ENCODE data around the gene FXYD4. TPM values are rescaled to one million over a fixed set of nuclear protein-coding genes. Genes with fewer than 3 reads are reported as not detected.
"Not testable (repeated sequence)": the region's sequence is repeated elsewhere in the genome, so short reads cannot be mapped to it uniquely, and the experiment has no call there.

FXYD4 gene
- total RNA-seq, 1 donor from 2014 or later, result not detected

DNA sequence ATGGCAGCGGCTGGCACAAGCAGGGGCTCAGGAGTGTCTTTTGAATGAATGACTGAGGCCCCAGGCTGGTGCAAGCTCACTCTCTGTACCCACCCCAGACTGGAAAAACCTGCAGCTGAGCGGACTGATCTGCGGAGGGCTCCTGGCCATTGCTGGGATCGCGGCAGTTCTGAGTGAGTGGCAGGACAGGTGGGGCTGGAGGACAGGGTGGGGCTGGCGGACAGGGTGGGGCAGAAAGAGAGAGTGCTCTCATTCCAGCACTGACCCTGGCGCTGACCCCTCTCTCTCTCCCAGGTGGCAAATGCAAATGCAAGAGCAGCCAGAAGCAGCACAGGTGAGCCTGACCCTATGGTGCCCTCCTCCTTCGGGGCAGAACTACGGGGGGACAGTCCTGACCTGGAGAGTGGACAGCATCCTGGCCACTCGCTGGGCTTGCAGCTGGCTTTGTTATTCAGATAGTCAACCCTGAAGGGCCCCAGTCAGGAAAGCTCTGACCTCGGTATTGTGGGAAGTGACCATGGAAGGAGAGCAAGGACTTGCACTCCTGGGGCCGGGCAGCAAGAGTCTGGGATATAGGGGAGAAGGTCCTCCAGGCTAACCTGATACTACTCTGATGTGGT is 4.1 kb downstream of the FXYD4 start:
- no peak for DNase-seq (ENCODE audit: low read depth)

DNA sequence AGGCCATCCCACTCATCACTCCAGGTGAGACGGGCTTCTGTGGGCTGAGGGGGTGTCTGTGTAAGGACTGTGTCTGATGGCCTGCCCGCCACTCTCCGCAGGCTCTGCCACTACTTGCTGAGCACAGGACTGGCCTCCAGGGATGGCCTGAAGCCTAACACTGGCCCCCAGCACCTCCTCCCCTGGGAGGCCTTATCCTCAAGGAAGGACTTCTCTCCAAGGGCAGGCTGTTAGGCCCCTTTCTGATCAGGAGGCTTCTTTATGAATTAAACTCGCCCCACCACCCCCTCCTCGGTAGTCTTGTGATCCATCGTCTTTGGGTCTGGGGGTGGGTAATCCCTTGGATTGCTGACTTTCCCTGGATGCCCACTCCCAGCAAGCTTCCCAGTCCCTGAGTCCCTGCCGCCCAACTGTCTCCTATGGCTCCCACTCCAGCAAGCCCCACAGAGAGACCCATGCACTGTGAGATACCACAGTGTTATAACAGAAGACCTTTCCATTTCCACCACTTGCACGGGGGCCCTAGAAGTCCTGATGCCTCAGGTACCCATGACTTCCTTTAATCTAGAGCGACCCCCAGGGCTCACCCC is 4.7 kb downstream of the FXYD4 start:
- no peak for DNase-seq (ENCODE audit: low read depth)

DNA sequence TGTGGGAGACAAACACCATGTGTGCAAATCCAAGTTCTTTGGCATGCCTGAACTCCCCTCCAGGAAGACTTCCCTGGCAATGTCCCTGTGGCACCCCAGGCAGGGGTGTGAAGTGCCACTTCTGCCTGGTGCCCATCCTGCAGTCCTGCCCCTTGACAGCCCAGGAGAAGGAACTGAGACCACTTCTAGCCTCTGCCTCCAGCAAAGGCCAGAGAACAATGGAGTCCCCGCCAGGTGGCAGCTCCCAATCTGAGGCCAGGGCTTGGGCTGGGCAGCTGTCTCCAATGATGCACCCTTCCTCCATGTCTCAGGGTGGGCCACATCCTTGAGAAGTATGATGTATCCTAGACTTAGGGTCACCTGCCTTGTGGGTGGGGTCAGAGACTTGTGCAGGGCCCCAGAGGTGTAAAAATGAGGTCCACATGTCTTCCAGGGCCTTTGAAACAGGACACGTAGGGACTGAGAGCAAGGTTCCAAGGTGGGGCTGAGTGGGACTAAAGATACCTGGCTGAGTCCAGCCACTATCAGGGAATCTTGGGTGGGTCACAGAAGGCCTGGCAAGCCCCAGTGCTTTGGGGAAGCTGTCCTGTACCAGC is 5.5 kb downstream of the FXYD4 start:
- DNase-seq (ENCODE audit: low read depth), result no peak

DNA sequence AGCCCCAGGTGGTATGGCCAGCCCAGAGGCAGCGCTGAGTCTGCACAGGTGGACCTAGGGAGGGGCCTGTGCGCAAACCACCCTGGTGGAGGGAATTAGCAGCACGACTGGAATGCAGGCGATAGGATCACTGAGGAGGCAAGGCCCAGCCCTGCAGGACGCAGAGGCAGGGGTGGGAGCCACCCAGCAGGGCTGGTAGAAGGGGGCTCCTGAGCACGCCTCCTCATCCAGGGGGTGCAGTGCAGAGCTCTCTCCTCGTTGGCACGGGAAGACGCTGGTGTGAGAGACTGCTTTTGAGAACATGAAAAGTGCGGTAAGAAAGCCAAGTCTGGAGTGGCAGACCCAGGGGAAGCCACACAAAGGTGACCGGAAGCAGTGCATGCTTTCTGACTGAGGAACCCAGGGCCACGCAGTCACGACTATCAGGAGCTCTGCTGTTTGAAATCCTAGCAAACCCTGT is 6.0 kb downstream of the FXYD4 start:
- DNase-seq (ENCODE audit: low read depth), result no peak

DNA sequence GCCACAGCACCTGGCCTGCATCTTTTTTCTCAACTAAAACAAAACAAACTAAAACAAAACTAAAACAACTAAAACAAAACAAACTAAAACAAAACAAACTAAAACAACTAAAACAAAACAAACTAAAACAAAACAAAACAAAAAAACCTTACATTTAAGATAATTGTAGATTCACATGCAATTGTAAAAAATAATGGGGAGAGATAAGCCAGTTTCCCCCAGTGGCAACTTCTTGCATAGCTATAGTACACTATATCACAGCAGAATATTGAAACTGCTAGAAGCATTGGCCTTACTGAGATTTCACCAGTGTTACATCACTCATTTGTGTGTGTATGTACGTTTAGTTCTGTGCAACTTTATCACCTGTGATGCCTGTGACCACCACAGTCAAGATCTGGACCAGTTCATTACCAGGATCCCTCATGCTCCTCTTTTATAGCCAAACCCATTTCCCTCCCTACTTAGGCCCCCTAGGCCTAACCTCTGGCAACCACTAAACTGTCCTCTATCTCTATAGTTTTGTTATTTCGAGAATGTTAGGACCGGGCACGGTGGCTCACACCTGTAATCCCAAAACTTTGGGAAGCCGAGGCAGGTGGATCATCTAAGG is 9.3 kb downstream of the FXYD4 start:
- DNase-seq (ENCODE audit: low read depth), result no peak

DNA sequence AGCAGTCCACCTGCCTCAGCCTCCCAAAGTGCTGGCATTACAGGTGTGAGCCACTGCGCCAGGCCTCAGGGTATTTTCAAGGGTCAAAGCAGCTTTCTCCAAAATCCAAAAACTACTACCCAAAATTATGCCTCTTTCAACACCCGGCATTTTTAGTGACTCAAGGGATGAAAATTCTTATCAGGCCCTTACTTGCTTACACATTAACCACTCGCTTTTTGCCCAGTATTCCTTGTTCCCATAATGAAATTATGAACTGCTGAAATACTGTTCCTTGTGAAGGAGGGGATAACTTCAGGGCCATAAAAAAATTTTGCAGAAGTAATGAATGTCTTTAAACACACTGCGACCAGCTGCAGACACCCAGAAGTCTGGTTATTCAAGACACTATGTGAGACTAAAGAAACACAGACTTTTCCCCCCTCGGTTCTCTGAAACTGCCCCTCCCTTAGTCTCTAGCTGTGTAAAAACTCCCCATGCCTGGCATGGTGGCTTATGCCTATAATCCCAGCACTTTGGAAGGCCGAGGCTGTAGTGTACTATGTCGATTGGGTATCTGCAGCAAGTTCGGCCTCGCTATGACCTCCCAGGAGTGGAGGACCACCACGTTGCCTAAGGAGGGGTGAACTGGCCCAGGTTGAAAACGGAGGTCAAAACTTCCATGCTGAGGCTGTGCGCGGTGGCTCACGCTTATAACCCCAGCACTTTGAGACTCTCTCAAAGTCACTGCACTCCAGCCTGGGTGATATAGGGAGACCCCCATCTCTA is 12.0 kb downstream of the FXYD4 start:
- peak; percentile 40 for DNase-seq (ENCODE audit: low read depth)

DNA sequence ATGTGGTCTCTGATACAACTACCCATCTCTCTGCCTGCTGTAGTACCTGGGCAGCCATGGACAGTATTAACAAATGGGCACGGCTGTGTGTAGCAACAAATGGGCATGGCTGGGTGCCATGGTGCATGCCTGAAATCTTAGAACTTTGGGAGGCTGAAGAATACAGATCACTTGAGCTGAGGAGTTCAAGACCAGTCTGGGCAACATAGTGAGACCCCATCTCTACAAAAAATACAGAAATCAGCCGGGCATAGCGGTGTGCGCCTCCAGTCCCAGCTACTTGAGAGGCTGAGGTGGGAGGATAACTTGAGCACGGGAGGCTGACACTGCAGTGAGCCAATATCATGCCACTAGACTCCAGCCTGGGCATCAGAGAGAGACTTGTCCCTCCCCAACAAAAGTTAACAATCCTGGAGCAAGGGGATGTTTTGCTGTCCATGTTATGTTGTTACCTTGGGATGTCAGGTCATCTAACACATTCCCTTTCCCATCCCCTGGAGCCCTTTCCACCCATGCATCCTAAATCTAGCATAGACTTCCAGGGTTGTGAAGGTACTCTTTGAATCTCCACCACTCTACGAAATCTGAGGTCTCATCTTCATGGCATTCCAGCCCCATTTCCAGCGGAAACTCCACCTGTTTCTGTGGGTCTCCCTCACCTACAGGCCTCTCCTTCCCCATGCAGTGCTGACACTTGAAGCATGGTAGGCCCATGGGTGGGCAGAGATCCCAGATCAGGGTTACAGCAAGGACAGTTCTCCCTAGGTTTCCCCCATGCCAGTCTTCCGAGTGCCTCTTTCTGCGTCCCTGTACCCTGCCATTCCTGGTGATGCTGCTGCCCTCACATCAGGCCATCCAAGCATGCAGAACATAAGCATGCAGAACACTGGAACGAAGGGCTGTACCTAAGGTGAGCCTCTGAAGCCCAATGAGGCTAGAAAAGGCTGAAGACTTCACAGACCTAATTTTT is 13.1 kb downstream of the FXYD4 start:
- no peak for DNase-seq (ENCODE audit: low read depth)

DNA sequence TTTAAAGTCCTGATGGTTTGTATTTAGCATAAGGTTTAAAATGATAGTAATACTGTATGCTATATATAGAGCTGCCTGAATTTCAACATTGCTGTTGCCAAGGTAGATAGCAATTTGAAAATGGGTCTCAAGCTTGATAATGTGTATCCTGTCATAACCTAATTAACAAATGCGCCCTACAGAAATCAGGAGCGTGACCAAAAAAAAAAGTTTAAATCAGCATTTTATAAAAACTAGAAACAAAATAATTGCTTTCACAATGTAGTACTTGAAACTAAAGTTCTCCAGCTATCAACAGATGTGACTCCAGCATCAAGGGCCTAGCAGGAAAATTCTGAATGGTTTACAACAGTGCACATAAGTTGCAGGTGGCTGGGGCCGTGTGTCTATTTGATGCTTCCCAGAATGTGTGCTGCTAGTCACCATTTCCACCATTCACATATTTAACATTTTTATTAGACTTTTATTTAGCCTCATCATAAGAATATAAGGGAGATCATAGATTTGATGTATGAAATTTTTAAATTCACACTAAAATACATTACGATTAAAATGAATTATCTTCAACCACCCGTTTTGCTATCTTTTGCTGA is 14.1 kb downstream of the FXYD4 start:
- DNase-seq (ENCODE audit: low read depth), result no peak

DNA sequence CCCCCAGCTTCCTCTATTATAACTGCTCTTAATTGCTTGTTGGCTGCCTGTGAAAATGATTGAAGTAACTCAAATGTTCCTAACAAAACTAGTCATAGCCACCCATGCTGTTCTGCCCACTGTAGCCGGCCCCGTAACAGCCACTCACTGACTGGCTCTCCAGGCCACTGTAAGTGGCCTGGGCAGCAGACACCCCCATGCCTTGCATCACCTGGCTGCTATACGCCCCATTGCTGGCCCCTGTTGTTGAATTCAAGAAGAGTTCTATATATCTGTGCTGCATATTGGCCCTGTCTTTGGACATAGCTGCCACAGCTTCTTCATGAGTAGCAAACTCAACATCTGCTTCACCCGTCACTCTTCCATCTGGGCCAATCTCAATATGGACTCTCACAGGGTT is 15.1 kb downstream of the FXYD4 start:
- no peak for DNase-seq (ENCODE audit: low read depth)

DNA sequence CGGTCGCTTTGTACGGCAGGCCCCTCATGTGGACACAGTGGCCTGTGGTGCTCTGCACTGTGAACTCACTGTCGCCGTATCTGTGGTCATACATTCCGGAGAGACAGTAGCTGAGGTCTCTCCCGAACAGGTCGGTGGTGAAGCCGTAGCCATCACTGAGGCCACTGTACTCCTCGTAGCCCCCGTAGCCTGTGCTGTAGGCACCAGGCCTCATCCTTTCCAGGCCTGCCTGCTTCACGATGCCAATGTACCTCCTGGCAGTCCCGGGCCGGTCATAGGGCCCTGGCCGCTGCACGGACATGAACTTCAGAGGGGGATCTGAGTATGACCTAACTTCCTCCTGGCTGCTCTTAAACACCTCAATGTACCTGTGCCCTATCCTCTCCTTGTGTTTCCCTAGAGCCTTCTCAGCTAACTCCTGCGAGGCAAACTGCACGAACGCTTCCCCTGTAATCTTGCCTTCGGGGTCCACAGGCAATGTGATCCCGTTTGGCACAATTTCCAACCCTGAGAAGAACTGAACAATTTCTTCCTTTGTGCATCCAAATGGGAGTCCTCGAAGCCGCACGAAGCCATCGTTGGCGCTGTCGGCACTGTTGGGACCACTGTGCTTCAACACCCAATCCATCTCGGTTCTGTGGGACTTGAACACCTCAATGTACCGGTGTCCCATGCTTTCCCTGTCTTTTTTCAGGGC is 15.7 kb downstream of the FXYD4 start:
- DNase-seq (ENCODE audit: low read depth), result no peak

DNA sequence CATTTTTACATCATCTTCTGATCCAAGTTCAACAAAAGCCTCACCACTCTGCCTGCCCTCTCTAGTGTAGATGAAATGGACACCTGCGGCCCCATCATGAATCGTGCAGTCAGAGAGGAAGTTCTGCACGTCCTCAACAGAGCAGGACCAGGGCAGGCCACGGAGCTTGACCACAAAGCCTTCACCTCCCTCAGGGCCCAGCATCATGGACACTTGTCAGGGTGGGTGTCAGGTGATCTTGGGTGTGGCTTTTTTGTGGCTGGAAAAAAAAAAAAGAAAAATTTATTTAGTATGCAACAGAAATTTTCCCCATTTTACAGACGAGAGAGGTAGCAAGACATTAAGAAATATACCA is 16.2 kb downstream of the FXYD4 start:
- DNase-seq (ENCODE audit: low read depth), result no peak

DNA sequence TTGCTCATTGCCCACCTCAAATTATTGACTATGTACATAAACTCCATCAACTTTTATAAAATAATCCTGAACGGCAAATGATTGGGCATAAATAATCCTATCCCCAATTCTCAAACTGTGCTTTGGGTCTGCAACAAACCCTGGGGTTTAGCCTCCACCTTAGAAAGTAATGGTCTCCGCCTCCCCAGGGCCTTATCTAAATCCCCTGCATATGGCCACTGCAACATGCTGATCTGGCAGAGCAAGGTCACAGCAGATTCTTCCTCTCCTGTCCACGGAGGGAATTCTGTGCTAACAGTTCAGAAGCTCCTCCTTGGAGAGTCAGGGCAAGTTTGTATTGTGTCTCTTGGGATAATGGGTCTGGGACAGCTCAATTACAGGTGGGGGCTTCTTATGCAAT is 18.4 kb downstream of the FXYD4 start:
- no peak for DNase-seq (ENCODE audit: low read depth)

DNA sequence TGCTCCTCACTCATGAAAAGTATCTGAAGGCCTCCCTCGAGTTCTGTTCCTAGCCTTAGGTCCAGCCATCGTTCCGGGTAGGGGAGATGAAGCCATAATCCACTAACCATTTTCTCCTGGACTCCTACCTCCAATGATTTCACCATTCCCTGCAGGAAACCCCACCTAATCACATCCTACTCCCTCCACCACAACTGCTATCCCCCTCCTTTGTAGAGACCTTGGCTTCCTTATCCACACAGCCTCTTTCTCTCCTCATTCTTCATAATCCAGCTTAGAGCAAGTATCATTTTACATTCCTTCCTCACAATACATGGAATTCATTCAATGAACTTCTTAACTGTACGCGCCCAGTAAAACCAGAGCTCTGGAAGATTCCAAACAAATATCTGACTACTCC is 18.9 kb downstream of the FXYD4 start:
- DNase-seq (ENCODE audit: low read depth), result no peak

DNA sequence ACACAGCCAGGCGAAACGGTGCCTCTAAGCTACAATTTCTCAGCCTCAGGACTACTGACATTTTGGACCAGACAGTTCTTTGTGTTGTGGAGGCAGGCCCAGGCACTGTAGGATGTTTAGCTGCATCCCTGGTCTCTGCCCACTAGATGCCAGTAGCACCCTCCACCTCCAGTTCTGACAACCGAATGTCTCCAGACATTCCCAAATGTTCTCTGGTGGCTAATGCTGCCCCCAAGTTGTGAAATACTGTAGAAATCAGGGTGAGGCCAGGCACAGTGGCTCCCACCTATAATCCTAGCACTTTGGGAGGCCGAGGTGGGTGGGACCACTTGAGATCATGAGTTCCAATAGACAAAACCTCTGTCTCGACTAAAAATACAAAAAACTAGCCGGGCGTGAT is 19.3 kb downstream of the FXYD4 start:
- DNase-seq (ENCODE audit: low read depth), result peak; percentile 40

DNA sequence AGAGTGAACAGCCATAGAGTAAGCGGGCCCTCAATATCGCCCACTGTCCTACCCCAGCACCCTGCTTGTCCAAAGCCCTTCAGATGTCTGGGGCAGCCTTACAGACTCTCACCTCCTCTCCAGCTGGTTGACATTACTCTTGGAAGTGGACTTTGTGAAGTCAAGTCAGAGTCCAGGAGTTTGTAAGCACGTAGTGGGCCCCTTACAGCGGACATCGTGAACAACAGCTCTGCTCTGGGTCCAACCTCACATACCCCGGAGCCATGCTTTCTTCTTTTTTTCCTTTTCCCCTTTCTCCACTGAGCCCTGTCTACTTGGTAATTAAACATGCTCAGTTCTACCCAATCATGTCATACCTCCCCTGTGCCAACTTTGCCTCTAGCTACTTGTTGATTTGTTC is 20.1 kb downstream of the FXYD4 start:
- DNase-seq (ENCODE audit: low read depth), result no peak

DNA sequence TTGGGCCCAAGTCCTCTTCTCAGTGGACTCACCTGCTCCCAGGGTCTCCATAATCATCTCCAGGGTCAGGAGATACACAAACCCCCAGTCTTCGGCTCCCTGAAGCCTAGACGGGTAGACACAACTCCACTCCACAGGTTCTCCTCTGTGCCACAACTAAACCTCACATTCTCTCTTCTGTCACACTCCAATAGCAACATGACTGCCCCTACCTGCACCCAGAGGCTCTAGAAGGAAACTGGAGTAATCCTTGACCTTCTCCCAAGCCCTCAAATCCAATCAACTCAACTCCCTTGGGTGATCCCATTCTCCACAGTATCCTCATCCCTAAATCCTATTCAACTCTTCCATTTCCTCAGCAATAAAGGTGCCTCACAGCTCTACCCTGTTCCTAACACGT is 21.3 kb downstream of the FXYD4 start:
- DNase-seq (ENCODE audit: low read depth), result no peak

DNA sequence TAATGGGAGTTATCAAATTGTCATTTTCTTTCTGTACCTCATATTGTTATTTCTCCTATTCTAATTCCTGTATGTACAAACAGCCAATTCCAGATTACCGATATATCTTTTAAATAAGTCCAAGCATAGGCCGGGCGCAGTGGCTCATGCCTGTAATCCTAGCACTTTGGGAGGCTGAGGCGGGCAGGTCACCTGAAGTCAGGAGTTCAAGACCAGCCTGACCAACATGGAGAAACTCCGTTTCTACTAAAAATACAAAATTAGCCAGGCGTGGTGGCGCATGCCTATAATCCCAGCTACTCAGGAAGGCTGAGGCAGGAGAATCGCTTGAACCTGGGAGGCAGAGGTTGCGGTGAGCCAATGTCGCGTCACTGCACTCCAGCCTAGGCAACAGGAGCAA is 21.8 kb downstream of the FXYD4 start:
- not testable (repeated sequence) for DNase-seq (ENCODE audit: low read depth)

DNA sequence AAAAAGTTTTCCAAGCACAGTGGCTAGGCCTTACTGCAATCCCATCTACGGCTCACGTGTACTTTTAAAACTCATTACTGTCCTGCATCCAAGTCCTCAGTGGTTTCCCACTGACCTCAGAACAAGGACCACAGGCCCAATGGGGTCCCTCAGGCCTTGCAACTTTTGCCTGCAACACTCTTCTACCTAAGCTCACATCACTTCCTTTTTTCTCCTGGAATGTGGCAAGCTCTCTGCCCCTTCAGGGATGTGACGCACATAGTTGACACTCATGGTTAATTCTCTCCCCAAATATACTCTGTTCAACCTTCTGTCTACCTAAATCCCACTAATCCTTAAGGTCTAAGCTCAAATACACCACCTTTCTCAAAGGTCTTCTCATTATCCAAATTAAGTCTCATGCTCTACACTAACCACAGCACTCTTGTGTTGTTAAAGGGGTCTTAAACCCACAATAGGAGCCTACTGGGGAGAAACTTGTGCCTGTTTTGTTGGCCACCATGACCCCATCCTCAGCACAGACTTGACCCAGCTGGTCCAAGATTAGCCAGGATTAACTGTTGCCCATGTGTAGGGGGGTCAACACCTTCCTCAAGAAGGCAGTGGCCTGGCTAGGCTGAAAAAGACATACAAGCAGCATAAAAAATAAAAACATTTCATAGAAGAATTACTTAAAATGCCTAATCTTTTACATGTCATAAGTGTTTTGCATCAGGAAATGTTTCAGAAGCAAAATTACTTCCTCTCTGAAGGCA is 22.3 kb downstream of the FXYD4 start:
- no peak for DNase-seq (ENCODE audit: low read depth)

DNA sequence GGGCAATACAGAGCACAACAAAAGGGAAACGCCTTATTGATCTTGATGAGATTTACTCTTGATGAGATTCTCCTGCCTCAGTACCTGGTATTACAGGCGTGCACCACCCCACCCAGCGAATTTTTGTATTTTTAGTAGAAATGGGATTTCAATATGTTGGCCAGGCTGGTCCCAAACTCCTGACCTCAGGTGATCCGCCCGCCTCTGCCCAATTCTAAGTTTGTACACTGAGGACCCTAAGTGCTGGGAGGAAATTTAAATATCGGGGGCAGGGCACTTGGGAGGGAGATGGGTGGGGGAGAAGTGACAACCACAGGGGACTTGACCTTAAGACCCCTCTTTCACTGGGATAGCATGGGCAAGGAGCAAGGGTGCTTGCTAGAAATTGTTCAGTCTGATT is 23.4 kb downstream of the FXYD4 start:
- DNase-seq (ENCODE audit: low read depth), result no peak

All from renal cortical epithelial cell (primary cell).